ENCODE data around the gene C6.
"Not testable (repeated sequence)": the region's sequence is repeated elsewhere in the genome, so short reads cannot be mapped to it uniquely, and the experiment has no call there.

Gene C6

GRCh38 chr5:41199660-41200059 lies 13.7 kb downstream of the C6 start:
- DNase-seq (ENCODE audit: low read depth), result no peak

- no peak for DNase-seq (ENCODE audit: low read depth)
These were observed 17.1 kb downstream of the C6 start for GRCh38 chr5:41196197-41196596.

- no peak for DNase-seq (ENCODE audit: low read depth)
These were observed 18.1 kb downstream of the C6 start for GRCh38 chr5:41195228-41195627.

- no peak for DNase-seq (ENCODE audit: low read depth)
These were observed 19.0 kb downstream of the C6 start for GRCh38 chr5:41194339-41194738.

- no peak for DNase-seq (ENCODE audit: low read depth)
These were observed 19.7 kb downstream of the C6 start for GRCh38 chr5:41193456-41194205.

- no peak for DNase-seq (ENCODE audit: low read depth)
These were observed 22.1 kb downstream of the C6 start for GRCh38 chr5:41191249-41191648.

- DNase-seq (ENCODE audit: low read depth), result no peak
These were observed 27.2 kb downstream of the C6 start for GRCh38 chr5:41186143-41186542.

GRCh38 chr5:41183331-41183730 lies 30.0 kb downstream of the C6 start:
- DNase-seq (ENCODE audit: low read depth), result not testable (repeated sequence)

GRCh38 chr5:41182666-41183065 lies 30.7 kb downstream of the C6 start:
- DNase-seq (ENCODE audit: low read depth), result no peak

- DNase-seq (ENCODE audit: low read depth), result no peak
These were observed 31.4 kb downstream of the C6 start for GRCh38 chr5:41181691-41182564.

GRCh38 chr5:41176952-41177351 lies 36.4 kb downstream of the C6 start:
- no peak for DNase-seq (ENCODE audit: low read depth)

GRCh38 chr5:41172012-41172411 lies 41.3 kb downstream of the C6 start:
- no peak for DNase-seq (ENCODE audit: low read depth)

- DNase-seq (ENCODE audit: low read depth), result no peak
These were observed 52.1 kb downstream of the C6 start for GRCh38 chr5:41161271-41161670.

GRCh38 chr5:41157272-41157894 lies 55.9 kb downstream of the C6 start:
- no peak for DNase-seq (ENCODE audit: low read depth)

- DNase-seq (ENCODE audit: low read depth), result no peak
These were observed 56.6 kb downstream of the C6 start for GRCh38 chr5:41156739-41157138.

- no peak for DNase-seq (ENCODE audit: low read depth)
These were observed 58.8 kb downstream of the C6 start for GRCh38 chr5:41154491-41154890.

- DNase-seq (ENCODE audit: low read depth), result no peak
These were observed 61.8 kb downstream of the C6 start for GRCh38 chr5:41151564-41151963.

GRCh38 chr5:41148448-41148847 lies 64.9 kb downstream of the C6 start:
- DNase-seq (ENCODE audit: low read depth), result no peak

GRCh38 chr5:41145306-41145705 lies 68.0 kb downstream of the C6 start:
- DNase-seq (ENCODE audit: low read depth), result no peak

- no peak for DNase-seq (ENCODE audit: low read depth)
These were observed 70.0 kb downstream of the C6 start for GRCh38 chr5:41143131-41143901.

- DNase-seq (ENCODE audit: low read depth), result no peak
These were observed 85.2 kb downstream of the C6 start for GRCh38 chr5:41127967-41128690.

Data from activated T-helper 1 cell treated with Interleukin-2 at 50 U/mL for 16 hours (primary cell).